Cardiac ventricle fibroblast (primary cell): Measurements from ENCODE around the gene HUS1. TPM values are rescaled to one million over a fixed set of nuclear protein-coding genes. Genes with fewer than 3 reads are reported as not detected.

Experiments used
- total RNA-seq: library from RNA; depleted of rRNA; stranded (reverse); fragments of >200 nt; gene quantifications from 2 replicates; pipeline ENCODE4 v1.2.3, GENCODE V29; 2015

Gene HUS1
- total RNA-seq, result 19.5 and 27.9 TPM in 2 replicates

DNA sequence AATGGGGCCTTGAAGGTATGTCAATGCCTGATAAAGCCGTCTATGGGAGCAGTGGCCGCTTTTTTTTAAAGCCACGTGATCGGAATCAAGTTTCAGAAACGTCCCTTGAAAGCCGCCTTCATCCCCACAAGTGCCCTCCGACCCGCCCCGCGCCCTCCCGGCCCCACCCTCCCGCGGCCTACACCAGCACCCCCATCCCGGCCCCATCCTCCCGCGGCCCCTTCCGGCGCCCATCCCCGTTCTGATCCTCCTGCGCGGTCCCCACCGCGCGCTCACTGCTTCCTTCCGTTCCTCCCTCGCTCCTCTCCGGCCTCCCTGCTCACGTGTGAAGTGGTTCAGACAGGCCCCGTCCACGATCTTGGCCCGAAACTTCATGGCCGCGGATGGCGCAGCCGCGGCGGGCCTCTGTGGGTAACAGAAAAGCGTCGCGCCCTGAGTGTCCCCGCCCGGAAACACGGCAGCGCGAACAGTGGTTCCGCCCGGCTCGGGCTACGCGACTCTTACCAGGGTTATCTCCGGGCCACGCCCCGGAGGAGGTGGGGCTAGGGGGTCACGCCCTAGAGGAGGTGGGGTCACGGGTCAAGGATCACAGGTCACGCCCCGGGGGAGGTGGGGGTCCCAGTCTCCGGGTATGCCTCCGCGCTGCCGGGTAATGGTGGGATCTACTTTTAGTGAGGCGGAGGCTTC is at the start of gene HUS1:
TSS of gene HUS1 (minus strand) at position 471 of the 687 bp plus-strand sequence. CDS start at position 375, 96 bp downstream.

DNA sequence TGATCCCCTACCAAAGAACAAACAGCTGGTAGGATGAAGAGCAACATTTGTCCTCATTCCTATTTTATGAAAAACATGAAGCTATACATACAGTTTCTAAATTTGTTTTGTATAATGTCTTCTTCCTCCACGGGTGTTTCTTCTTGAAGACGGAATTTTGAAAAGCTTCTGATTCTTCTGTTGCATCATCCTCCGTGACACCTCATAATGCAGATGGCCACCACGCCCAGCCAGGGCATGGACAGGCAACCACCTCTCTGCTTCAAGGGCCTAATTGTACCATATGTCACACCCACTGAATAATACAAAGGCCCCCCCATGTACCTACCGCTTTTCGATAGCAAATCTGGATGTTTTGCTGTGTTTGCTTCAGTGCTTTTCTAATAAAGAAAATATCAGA is 49.5 kb upstream of the HUS1 start, which contains the start of gene SUN3:
TSS of gene SUN3 (minus strand) at position 170 of the 400 bp plus-strand sequence. CDS start at position 1, 169 bp downstream.

DNA sequence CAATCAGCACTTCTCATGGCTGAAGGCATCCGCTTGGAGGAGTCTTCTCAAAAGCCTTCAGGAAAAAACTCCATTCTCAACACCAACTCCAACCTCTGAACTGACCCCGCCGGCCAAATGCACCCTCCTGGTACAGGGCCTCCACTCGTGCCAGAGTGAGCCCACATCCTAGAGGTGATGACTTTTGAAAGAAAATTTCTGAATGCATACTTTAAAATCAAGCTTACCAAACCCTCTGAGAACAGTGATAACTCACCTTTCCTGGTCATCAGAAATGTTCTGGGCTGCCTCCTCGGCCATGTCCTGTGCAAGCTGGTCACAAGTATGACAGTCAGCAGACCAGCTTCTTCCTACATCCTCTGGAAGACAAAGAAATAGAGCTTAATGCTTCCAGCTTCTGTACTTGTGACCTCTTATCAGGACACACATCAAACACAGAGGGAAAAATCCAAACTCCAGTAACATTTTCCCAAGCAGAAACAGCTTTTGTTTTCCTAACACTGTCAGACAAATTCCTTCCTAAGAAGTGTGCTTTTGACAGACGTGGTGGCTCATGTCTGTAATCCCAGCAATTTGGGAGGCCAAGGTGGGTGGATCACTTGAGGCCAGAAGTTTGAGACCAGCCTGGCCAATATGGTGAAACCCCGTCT is 31.1 kb downstream of the HUS1 start, which contains the start of gene PKD1L1:
TSS of gene PKD1L1 (minus strand) at position 326 of the 650 bp plus-strand sequence. CDS start at position 300, 26 bp downstream.

Other genes starting within 250 kb of the HUS1 start
- 0.29 and 0.69 TPM in 2 replicates for gene PKD1L1, start 31.1 kb downstream of the HUS1 start, total RNA-seq
- gene SUN3, start 49.5 kb upstream of the HUS1 start, total RNA-seq, result not detected in 2 replicates
- not detected in 2 replicates for gene C7orf57, start 55.9 kb upstream of the HUS1 start, total RNA-seq
- gene UPP1, start 109.7 kb upstream of the HUS1 start, total RNA-seq, result 9.7 and 12.5 TPM in 2 replicates
- gene ABCA13, start 191.8 kb upstream of the HUS1 start, total RNA-seq, result not detected in 2 replicates